Measurements from ENCODE around the gene LMO7. TPM values are rescaled to one million over a fixed set of nuclear protein-coding genes. Genes with fewer than 3 reads are reported as not detected.
A peak's percentile ranks its signal among the peaks of the same experiment; 100 is the strongest.
"Not testable (repeated sequence)": the region's sequence is repeated elsewhere in the genome, so short reads cannot be mapped to it uniquely, and the experiment has no call there.

The LMO7 gene
- total RNA-seq, 1 donor from 2014 or later: 1,227 TPM

GRCh38 chr13:75769141-75769905 lies 133.2 kb downstream of the LMO7 start:
- DNase-seq (ENCODE audit: low read depth): no peak

GRCh38 chr13:75770164-75770563 lies 134.0 kb downstream of the LMO7 start:
- DNase-seq (ENCODE audit: low read depth): no peak

- DNase-seq (ENCODE audit: low read depth): no peak
These were observed 134.5 kb downstream of the LMO7 start for GRCh38 chr13:75770592-75771011.

GRCh38 chr13:75771226-75771625 lies 135.1 kb downstream of the LMO7 start:
- DNase-seq (ENCODE audit: low read depth): no peak

GRCh38 chr13:75771818-75772217 lies 135.7 kb downstream of the LMO7 start:
- DNase-seq (ENCODE audit: low read depth): peak; percentile 82

GRCh38 chr13:75774176-75774575 lies 138.0 kb downstream of the LMO7 start:
- no peak for DNase-seq (ENCODE audit: low read depth)

- DNase-seq (ENCODE audit: low read depth): no peak
These were observed 140.4 kb downstream of the LMO7 start for GRCh38 chr13:75776550-75776949.

- no peak for DNase-seq (ENCODE audit: low read depth)
These were observed 143.3 kb downstream of the LMO7 start for GRCh38 chr13:75779393-75779792.

- DNase-seq (ENCODE audit: low read depth): not testable (repeated sequence)
These were observed 144.0 kb downstream of the LMO7 start for GRCh38 chr13:75780103-75780502.

- DNase-seq (ENCODE audit: low read depth): no peak
These were observed 146.9 kb downstream of the LMO7 start for GRCh38 chr13:75782985-75783384.

GRCh38 chr13:75784003-75784402 lies 147.9 kb downstream of the LMO7 start:
- no peak for DNase-seq (ENCODE audit: low read depth)

GRCh38 chr13:75785130-75785529 lies 149.0 kb downstream of the LMO7 start:
- DNase-seq (ENCODE audit: low read depth): no peak

- DNase-seq (ENCODE audit: low read depth): peak; percentile 75
These were observed 151.3 kb downstream of the LMO7 start for GRCh38 chr13:75787249-75787928.

- peak; percentile 99 for DNase-seq (ENCODE audit: low read depth)
These were observed 152.4 kb downstream of the LMO7 start for GRCh38 chr13:75788481-75788981.

- peak; percentile 86 for DNase-seq (ENCODE audit: low read depth)
These were observed 153.5 kb downstream of the LMO7 start for GRCh38 chr13:75789451-75790197.

GRCh38 chr13:75790198-75790970 lies 154.3 kb downstream of the LMO7 start:
- peak; percentile 50 for DNase-seq (ENCODE audit: low read depth)

GRCh38 chr13:75792526-75793187 lies 156.5 kb downstream of the LMO7 start:
- peak; percentile 52 for DNase-seq (ENCODE audit: low read depth)

- DNase-seq (ENCODE audit: low read depth): not testable (repeated sequence)
These were observed 157.0 kb downstream of the LMO7 start for GRCh38 chr13:75793188-75793567.

- no peak for DNase-seq (ENCODE audit: low read depth)
These were observed 158.5 kb downstream of the LMO7 start for GRCh38 chr13:75794663-75795062.

GRCh38 chr13:75795274-75795673 lies 159.1 kb downstream of the LMO7 start:
- no peak for DNase-seq (ENCODE audit: low read depth)

Data from myocyte (in vitro differentiated cells).